RCC 7860 (cell line): ENCODE results near the gene MOB3B.

Experiments
- DNase-seq: peaks from one replicate; pipeline ENCODE4 v3.0.0-alpha.2; 2015; ENCODE audit warnings: low spot score
- FAIRE-seq: peaks from 2 replicates; lab custom pipeline; 2012; peaks lifted over from hg19 to GRCh38; lab: Jason Lieb, UNC

MOB3B gene

GRCh38 chr9:27348785-27349697 is 180.6 kb downstream of the MOB3B start:
- no peak for FAIRE-seq
- DNase-seq = no peak

- no peak for DNase-seq
These were observed 181.7 kb downstream of the MOB3B start for GRCh38 chr9:27347889-27348288.

DNA sequence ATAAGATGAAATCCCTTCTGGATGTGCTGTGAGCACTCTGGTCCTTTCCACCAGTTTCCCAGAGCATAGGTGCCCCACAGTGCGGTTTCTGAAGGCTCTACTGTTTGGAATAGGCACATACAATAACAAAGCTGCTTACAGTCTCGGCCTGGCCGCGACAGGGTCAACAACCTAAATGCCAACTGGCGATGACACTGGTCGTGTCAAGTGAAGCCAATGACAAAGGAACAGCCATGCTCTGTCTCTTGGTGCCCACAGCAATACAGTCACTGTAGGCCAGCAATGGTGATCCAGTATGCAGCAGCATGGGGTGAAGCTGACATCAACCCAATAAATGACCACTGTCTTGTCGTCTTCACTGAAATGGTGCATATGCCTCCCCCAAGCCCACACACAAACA is 184.8 kb downstream of the MOB3B start:
- no peak for FAIRE-seq
- no peak for DNase-seq

More at GRCh38 chr9:27347889-27348288, 181.7 kb downstream of the MOB3B start:
- no peak for FAIRE-seq

DNA sequence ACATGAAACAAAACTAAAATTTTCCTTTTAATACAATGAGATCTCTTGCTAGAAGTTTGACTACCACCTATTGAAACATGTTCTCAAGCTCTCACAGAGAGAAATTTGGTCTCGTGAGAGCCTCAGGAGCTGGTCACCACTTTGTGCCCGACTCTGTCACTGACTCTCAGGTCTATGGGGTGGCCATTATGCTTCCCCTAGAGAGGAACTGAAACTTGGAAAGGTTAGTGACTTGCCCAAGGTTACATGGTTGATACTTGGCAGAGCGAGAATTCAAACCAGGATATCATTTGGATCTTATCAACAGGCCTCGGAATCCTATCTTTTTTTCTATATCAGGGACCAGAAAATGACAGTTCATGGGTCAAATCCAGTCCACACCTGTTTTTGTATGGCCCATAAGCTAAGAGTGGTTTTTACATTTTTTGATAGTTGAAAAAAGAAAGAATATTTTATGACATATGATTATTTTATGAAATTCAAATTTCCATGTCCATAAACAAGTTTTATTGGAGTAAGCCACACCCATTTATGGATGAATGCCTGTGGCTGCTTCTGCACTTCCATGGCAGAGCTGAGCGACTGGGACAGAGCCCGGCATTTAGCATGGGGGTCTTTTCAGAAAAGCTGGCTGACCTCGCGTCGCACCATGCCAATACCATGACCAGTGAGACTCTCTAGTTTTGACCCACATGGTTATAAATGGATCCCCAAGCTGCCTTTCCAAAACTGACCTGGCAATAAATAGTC is 187.9 kb downstream of the MOB3B start:
- FAIRE-seq = no peak
- DNase-seq = no peak

GRCh38 chr9:27340961-27341511 is 188.6 kb downstream of the MOB3B start:
- FAIRE-seq (no peak), DNase-seq (no peak)

DNA sequence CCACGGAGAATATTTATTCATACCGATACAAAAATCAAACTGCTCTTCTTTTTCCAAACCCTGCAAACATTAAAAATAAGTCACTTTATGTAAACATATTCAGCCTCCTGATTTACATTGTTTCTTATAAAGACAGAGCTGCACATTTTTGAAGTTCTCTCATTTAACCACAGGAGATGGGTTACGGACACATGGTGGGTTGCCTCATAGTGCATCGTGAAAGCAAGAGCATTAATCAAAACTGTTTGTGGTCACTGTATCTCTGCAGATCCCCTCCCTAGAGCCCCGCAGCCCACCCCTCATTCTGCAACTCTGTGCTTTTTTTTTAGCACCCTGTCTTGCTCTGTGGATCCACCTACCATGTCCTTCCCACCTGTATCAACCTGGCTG is 189.3 kb downstream of the MOB3B start:
- DNase-seq (no peak), FAIRE-seq (no peak)

GRCh38 chr9:27339661-27340284 is 189.8 kb downstream of the MOB3B start:
- FAIRE-seq = no peak
- DNase-seq = no peak

DNA sequence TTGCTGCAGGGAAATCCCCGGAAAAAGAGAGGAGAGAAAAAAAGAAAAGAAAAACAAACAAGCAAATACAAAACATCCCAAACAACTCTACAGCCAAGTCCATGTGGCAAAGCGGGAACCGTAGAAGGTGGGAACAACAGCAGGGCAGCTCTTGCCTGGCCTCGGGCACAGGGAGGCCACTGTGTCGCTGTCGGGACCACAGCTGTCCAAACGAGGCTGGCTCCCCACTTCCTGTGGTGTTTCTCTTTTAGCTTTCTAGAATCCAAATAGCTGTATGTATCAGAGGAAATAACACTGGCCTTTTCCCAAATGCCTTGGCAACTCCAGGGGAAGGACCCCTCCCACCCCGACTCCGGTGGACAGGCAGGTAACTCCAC is 191.1 kb downstream of the MOB3B start:
- FAIRE-seq (no peak), DNase-seq (no peak)

GRCh38 chr9:27337833-27338526 is 191.6 kb downstream of the MOB3B start:
- FAIRE-seq (no peak), DNase-seq (no peak)

DNA sequence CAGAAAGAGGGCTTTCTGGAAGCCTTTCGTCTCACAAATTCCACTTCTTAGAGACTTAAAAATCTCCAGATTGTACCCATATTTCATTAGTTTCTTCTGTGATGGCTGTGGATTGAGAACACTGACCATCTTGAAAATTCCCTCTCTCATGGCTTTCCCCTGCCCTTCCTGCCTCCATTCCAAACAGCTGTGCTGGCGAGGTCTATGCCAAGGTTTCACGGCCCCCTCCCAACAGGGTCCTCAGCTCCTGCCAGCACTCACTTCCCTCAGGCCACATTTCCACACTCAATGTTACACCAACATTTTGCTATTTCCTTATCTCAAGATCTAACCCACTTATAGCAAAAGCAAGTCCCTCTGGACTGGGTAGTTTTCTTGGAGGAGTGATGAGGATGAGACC is 192.4 kb downstream of the MOB3B start:
- DNase-seq = no peak
- FAIRE-seq = no peak

DNA sequence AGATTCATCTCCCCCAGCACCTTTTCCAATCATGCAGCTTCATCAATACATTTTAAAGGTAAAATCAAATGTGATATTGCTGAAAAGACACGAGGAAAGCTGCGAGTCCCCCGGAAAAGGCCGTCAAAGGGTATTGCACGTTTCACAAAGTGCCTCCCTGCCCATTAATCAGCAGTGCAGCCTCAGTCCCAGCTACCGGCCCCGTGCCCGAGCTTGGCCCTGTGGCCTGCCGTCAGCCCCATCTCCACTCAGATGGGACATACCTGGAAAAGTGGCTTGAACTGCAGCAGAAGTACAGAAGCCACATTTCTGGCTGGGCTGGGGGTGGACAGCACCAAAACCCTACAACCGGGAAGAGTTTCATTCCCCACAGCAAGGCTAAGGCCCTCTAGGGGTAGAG is 192.8 kb downstream of the MOB3B start:
- FAIRE-seq (no peak), DNase-seq (no peak)

- FAIRE-seq = no peak
- no peak for DNase-seq
These were observed 193.5 kb downstream of the MOB3B start for GRCh38 chr9:27336126-27336525.

DNA sequence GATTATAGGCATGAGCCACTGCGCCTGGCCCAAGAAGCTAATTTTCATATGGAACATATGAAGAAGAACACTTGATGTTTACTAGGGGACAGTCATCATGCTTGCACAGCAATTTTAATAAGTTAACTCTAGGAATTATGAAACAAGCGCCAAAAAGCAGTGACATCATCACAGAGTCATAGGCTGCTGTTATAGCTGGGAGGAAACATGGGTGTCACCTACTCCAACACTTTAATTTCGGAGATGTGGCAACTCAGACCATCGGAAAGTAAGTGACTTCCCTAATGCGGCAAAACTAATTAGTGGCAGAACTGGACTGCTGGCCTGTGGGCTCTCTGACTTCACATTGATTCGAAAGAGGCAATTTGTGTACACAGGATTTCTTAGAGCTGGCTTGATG is 194.5 kb downstream of the MOB3B start:
- no peak for DNase-seq

DNA sequence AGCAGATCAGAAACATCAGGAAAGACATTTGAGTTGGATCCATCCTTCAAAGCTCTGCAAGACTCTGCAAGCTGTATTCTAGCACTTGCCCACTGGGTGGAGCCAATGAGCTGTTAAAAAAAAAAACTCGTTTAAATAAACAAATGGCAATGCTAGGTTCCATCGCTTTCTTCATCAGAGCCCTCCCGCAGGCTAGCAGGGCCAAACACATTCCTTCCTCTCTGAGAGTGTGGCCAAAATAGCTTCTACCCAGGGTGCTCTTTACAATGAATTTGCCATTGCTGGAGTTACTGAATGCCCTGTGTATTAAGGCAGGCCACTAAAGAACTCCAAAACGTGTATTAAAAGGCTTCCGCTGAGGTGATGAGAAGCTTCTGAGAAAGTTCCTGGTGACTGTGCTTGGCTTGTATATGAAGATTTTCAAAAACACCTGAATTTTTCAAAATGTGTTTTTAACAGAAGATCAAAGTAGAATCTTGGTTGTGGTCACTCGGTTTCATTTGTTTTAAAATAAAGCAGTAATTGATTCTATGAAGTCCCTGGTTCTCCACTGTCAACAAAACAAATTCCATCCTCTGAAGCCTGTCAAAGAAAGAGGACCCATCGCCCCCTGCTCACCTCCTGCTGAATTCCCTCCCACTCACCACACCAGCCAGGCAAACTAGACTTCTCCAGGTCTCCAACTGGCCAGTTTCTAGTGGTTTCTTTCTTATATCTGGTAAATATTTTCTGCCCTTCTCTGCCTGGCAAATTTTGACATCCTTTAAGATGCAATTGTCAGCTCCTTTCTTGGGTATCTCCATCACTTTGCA is 196.2 kb downstream of the MOB3B start:
- peak; percentile 39 for DNase-seq
- FAIRE-seq = no peak

More for the DNA sequence above, 194.5 kb downstream of the MOB3B start:
- FAIRE-seq = no peak

DNA sequence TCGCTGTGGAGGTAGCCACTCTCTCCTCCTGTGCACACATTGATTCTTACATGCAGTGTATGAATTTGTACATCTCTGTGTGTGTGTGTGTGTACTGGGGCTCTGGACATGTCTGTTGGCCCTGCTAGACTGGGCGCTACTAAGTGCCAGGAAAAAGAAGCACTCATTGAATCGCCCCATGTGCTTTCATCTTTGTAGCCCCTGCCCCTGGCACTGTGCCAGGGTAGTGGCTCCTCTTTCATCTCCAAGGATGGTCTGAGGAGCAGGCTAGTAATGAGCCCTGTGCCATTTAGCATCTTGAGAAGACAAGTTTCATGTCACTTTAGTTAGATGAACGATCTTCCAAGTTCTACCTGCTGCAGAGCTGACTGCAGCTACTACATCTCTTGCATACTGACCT is 198.2 kb downstream of the MOB3B start:
- FAIRE-seq = no peak
- no peak for DNase-seq

DNA sequence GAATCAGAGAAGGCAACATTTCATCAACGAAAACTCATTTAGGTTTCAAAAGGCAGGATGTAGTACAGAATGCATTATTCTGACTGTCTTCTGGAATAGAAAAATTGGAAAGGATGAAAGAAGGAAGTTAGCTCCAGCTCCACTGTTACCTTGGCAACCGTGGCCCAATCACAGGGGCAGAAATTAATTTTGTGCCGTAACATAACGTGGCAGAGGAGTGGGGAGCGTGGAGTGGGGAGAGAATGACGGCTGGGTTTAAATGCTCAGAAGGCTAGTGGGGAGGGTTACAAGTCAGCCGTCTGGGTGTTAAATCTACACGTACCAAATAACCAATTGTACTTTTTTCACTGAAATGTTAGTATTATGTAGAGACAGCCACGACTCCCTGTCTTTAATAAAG is 200.3 kb downstream of the MOB3B start:
- FAIRE-seq (no peak), DNase-seq (no peak)

DNA sequence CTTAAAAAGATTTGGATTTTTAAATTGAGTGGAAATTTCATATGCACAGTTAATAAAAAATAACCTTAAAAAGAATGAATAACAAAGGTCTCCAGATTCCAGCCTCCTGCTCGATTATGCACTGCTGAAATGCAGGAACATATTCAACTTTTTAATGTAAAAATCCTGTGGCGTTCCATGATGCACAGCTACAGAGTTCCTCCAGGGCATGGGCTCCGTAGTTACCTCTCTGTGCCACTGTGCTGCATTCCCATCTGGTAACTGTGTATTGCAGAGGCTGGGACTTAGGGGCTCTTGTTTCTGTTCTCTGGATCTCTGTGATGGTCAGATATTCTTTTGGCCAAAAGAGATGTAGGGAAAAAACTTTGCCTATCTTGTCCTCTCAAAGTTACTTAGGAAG is 201.1 kb downstream of the MOB3B start:
- DNase-seq (no peak), FAIRE-seq (no peak)

GRCh38 chr9:27311184-27311583 is 218.4 kb downstream of the MOB3B start:
- FAIRE-seq = no peak
- no peak for DNase-seq

GRCh38 chr9:27310582-27310981 is 219.0 kb downstream of the MOB3B start:
- FAIRE-seq = no peak
- no peak for DNase-seq
